HL-60 (cell line): Measurements from ENCODE around the gene DNAH14.

Experiments used
- DNase-seq, 2 experiments: peaks; one replicate each; pipeline ENCODE4 v3.0.0-alpha.2; 2010 to 2020; ENCODE audit warnings: low read depth in 1 of 2, low spot score in 1 of 2
- H3K27ac ChIP-seq: fragments of 250-450 bp; sonication (Bioruptor Pico); replicated peaks from 2 replicates; pipeline ENCODE4 v1.5.1; 2020; ENCODE audit warnings: mild to moderate bottlenecking, moderate library complexity
- H3K27me3 ChIP-seq: fragments of 250-450 bp; sonication (Bioruptor Pico); 2 replicates; pipeline ENCODE4 v1.5.1; 2021; ENCODE audit warnings: mild to moderate bottlenecking, moderate library complexity; ENCODE audit not compliant: insufficient read depth, poor library complexity, severe bottlenecking
- H3K4me3 ChIP-seq: replicated peaks from 2 replicates; pipeline ENCODE4 v1.5.1; 2011; ENCODE audit warnings: mild to moderate bottlenecking, control low read depth, low read length; ENCODE audit not compliant: insufficient read depth
- CTCF ChIP-seq: IDR thresholded peaks from one replicate; pipeline ENCODE4 v1.5.1; 2011; ENCODE audit warnings: low read length, control low read depth, inconsistent platforms; ENCODE audit not compliant: insufficient read depth
- GABPA ChIP-seq: IDR thresholded peaks from 2 replicates; pipeline ENCODE4 v1.6.1; 2012; ENCODE audit warnings: low read depth
- POLR2AphosphoS5 ChIP-seq: IDR thresholded peaks from 2 replicates; pipeline ENCODE4 v1.6.1; 2012; ENCODE audit warnings: low read depth
- REST ChIP-seq: IDR thresholded peaks from 2 replicates; pipeline ENCODE4 v1.6.1; 2012; ENCODE audit warnings: low read depth; ENCODE audit not compliant: insufficient replicate concordance
- SPI1 ChIP-seq: IDR thresholded peaks from 2 replicates; pipeline ENCODE4 v1.6.1; 2012; ENCODE audit warnings: low read depth, mild to moderate bottlenecking, borderline replicate concordance

DNAH14 gene

GRCh38 chr1:224914292-224914900 is 15.1 kb upstream of the DNAH14 start:
- H3K27ac ChIP-seq = no peak overlapping the region
- H3K4me3 ChIP-seq = no peak overlapping the region
- no peak for DNase-seq
- TF ChIP-seq REST = no peak
- no peaks in the 10 kb centered on the region for H3K27me3 ChIP-seq

GRCh38 chr1:224919508-224919907 is 10.0 kb upstream of the DNAH14 start:
- no peak overlapping the region for H3K27ac ChIP-seq
- no peak overlapping the region for H3K4me3 ChIP-seq
- TF ChIP-seq GABPA (no peak), SPI1 (no peak)
- no peaks in the 10 kb centered on the region for H3K27me3 ChIP-seq
- no peak for DNase-seq

GRCh38 chr1:224920930-224921329 is 8.5 kb upstream of the DNAH14 start:
- no peak overlapping the region for H3K4me3 ChIP-seq
- no peaks in the 10 kb centered on the region for H3K27me3 ChIP-seq
- TF ChIP-seq CTCF (no peak), POLR2AphosphoS5 (no peak), REST (no peak), SPI1 (no peak), GABPA (no peak)
- DNase-seq = no peak
- H3K27ac ChIP-seq = no peak overlapping the region

GRCh38 chr1:224921354-224921753 is 8.1 kb upstream of the DNAH14 start:
- DNase-seq = no peak
- Histone ChIP-seq H3K27me3 (no peaks in the 10 kb centered on the region), H3K27ac (no peak overlapping the region), H3K4me3 (no peak overlapping the region)
- TF ChIP-seq REST = no peak
- no peak for TF ChIP-seq POLR2AphosphoS5
- TF ChIP-seq GABPA = no peak
- no peak for TF ChIP-seq SPI1
- no peak for TF ChIP-seq CTCF
